DOHH2 (cell line): Measurements from ENCODE around the gene CCDC63.

Experiments used
- H3F3A ChIP-seq: fragments of 200-600 bp; sonication (generic), shearing (Covaris generic); 2 replicates; pipeline ENCODE4 v1.6.0; 2016; ENCODE audit warnings: antibody characterized with exemption, mild to moderate bottlenecking; ENCODE audit not compliant: control insufficient read depth, insufficient read depth
- H3K27ac ChIP-seq: fragments of 200-600 bp; sonication (generic); 2 replicates; pipeline ENCODE4 v1.5.1; 2014; ENCODE audit warnings: low read depth, mild to moderate bottlenecking, low read length, moderate library complexity
- H3K27me3 ChIP-seq: fragments of 200-600 bp; sonication (generic); 2 replicates; pipeline ENCODE4 v1.6.1; 2014; ENCODE audit warnings: mild to moderate bottlenecking, low read length, mixed read lengths; ENCODE audit not compliant: control insufficient read depth
- H3K36me3 ChIP-seq: fragments of 200-600 bp; sonication (generic); 2 replicates; pipeline ENCODE4 v1.6.1; 2014; ENCODE audit warnings: mild to moderate bottlenecking, low read length, moderate library complexity, mixed read lengths; ENCODE audit not compliant: control insufficient read depth
- H3K4me1 ChIP-seq: fragments of 200-600 bp; sonication (generic); 2 replicates; pipeline ENCODE4 v1.6.1; 2014; ENCODE audit warnings: mild to moderate bottlenecking, low read length, mixed read lengths; ENCODE audit not compliant: control insufficient read depth
- H3K4me2 ChIP-seq: fragments of 200-600 bp; sonication (generic); 2 replicates; pipeline ENCODE4 v1.6.0; 2014; ENCODE audit warnings: mild to moderate bottlenecking, low read length, moderate library complexity
- H3K4me3 ChIP-seq: fragments of 200-600 bp; sonication (generic); 2 replicates; pipeline ENCODE4 v1.5.1; 2014; ENCODE audit warnings: mild to moderate bottlenecking, low read length, mixed read lengths
- H3K79me2 ChIP-seq: fragments of 200-600 bp; sonication (generic); 2 replicates; pipeline ENCODE4 v1.6.1; 2014; ENCODE audit warnings: mild to moderate bottlenecking, low read length, mixed read lengths; ENCODE audit not compliant: control insufficient read depth
- H3K9me2 ChIP-seq: fragments of 200-600 bp; sonication (generic); replicated peaks from 2 replicates; pipeline ENCODE4 v1.6.1; 2014; ENCODE audit warnings: mild to moderate bottlenecking, low read length, mixed read lengths; ENCODE audit not compliant: control insufficient read depth
- H3K9me3 ChIP-seq: fragments of 200-600 bp; sonication (generic); 2 replicates; pipeline ENCODE4 v1.6.1; 2014; ENCODE audit warnings: antibody characterized with exemption, low read length, mixed read lengths; ENCODE audit not compliant: control insufficient read depth, insufficient read depth
- H4K20me1 ChIP-seq: fragments of 200-600 bp; sonication (generic); 2 replicates; pipeline ENCODE4 v1.6.0; 2014; ENCODE audit warnings: low read depth, mild to moderate bottlenecking, antibody characterized with exemption, low read length, moderate library complexity; ENCODE audit not compliant: control insufficient read depth, insufficient read depth
- CTCF ChIP-seq: fragments of 200-600 bp; sonication (generic); IDR thresholded peaks from one replicate; pipeline ENCODE4 v1.5.1; 2014; ENCODE audit warnings: antibody characterized with exemption, mild to moderate bottlenecking, low read depth, low read length; ENCODE audit not compliant: poor library complexity, severe bottlenecking
- EZH2phosphoT487 ChIP-seq: fragments of 200-600 bp; sonication (generic); IDR thresholded peaks from 2 replicates; pipeline ENCODE4 v1.6.1; 2017; ENCODE audit warnings: borderline replicate concordance, mild to moderate bottlenecking, antibody characterized with exemption, low read length, moderate library complexity, mixed read lengths

The CCDC63 gene

GRCh38 chr12:110869803-110870202 lies 23.0 kb downstream of the CCDC63 start:
- H4K20me1 ChIP-seq, result no peaks in the 10 kb centered on the region
- no peak for TF ChIP-seq EZH2phosphoT487
- TF ChIP-seq CTCF, result no peak
- no peaks in the 10 kb centered on the region for H3K4me1 ChIP-seq
- no peaks in the 10 kb centered on the region for H3F3A ChIP-seq
- no peaks in the 10 kb centered on the region for H3K36me3 ChIP-seq
- H3K4me2 ChIP-seq, result no peak overlapping the region
- H3K27ac ChIP-seq, result no peak overlapping the region
- no peaks in the 10 kb centered on the region for H3K9me3 ChIP-seq
- H3K9me2 ChIP-seq, result no peaks in the 10 kb centered on the region
- no peaks in the 10 kb centered on the region for H3K79me2 ChIP-seq
- H3K4me3 ChIP-seq, result no peak overlapping the region
- peaks cover 1% of the 10 kb centered on the region; the same call in 1 of the 2 replicates for H3K27me3 ChIP-seq

GRCh38 chr12:110872100-110872499 lies 25.3 kb downstream of the CCDC63 start:
- H3K9me2 ChIP-seq, result no peaks in the 10 kb centered on the region
- H3K9me3 ChIP-seq, result no peaks in the 10 kb centered on the region
- H3K79me2 ChIP-seq, result no peaks in the 10 kb centered on the region
- no peaks in the 10 kb centered on the region for H3K4me1 ChIP-seq
- no peak for TF ChIP-seq CTCF
- no peak for TF ChIP-seq EZH2phosphoT487
- peaks cover 4% of the 10 kb centered on the region; the same call in 1 of the 2 replicates for H3K27me3 ChIP-seq
- H3K4me3 ChIP-seq, result no peak overlapping the region
- no peak overlapping the region for H3K27ac ChIP-seq
- no peak overlapping the region for H3K4me2 ChIP-seq
- no peaks in the 10 kb centered on the region for H4K20me1 ChIP-seq
- no peaks in the 10 kb centered on the region for H3K36me3 ChIP-seq
- H3F3A ChIP-seq, result no peaks in the 10 kb centered on the region

GRCh38 chr12:110874351-110874750 lies 27.6 kb downstream of the CCDC63 start:
- no peak overlapping the region for H3K4me3 ChIP-seq
- no peaks in the 10 kb centered on the region for H3K4me1 ChIP-seq
- no peaks in the 10 kb centered on the region for H3K79me2 ChIP-seq
- no peak for TF ChIP-seq CTCF
- no peak for TF ChIP-seq EZH2phosphoT487
- no peak overlapping the region for H3K4me2 ChIP-seq
- no peaks in the 10 kb centered on the region for H4K20me1 ChIP-seq
- H3K36me3 ChIP-seq, result no peaks in the 10 kb centered on the region
- peaks cover 4% of the 10 kb centered on the region; the same call in 1 of the 2 replicates for H3K27me3 ChIP-seq
- H3K27ac ChIP-seq, result no peak overlapping the region
- H3F3A ChIP-seq, result no peaks in the 10 kb centered on the region
- no peaks in the 10 kb centered on the region for H3K9me3 ChIP-seq
- H3K9me2 ChIP-seq, result no peaks in the 10 kb centered on the region

GRCh38 chr12:110874781-110875180 lies 28.0 kb downstream of the CCDC63 start:
- Histone ChIP-seq H3K4me1 (no peaks in the 10 kb centered on the region), H3K9me3 (no peaks in the 10 kb centered on the region), H3K9me2 (no peaks in the 10 kb centered on the region), H3K36me3 (no peaks in the 10 kb centered on the region), H3K4me3 (no peak overlapping the region), H3F3A (no peaks in the 10 kb centered on the region), H3K27me3 (peaks cover 4% of the 10 kb centered on the region; the same call in 1 of the 2 replicates), H4K20me1 (no peaks in the 10 kb centered on the region), H3K79me2 (no peaks in the 10 kb centered on the region), H3K4me2 (no peak overlapping the region), H3K27ac (no peak overlapping the region)
- TF ChIP-seq EZH2phosphoT487, result no peak
